HFF-Myc (cell line): ENCODE measurements around the gene BOLA2B.

Source experiments
- DNase-seq: peaks from one replicate; pipeline ENCODE4 v3.0.0-alpha.2; 2011; ENCODE audit warnings: low read depth; ENCODE audit errors: extremely low read depth
- H3K4me3 ChIP-seq: replicated peaks from 2 replicates; pipeline ENCODE4 v1.5.1; 2011; ENCODE audit warnings: low read depth, mild to moderate bottlenecking, control low read depth, low read length
- TF ChIP-seq, protein P1 (sequence below): IDR thresholded peaks from 2 replicates; pipeline ENCODE4 v1.5.1; 2012; ENCODE audit warnings: mild to moderate bottlenecking, low read depth, low read length, control low read depth; ENCODE audit errors: missing control alignments

Gene BOLA2B

DNA sequence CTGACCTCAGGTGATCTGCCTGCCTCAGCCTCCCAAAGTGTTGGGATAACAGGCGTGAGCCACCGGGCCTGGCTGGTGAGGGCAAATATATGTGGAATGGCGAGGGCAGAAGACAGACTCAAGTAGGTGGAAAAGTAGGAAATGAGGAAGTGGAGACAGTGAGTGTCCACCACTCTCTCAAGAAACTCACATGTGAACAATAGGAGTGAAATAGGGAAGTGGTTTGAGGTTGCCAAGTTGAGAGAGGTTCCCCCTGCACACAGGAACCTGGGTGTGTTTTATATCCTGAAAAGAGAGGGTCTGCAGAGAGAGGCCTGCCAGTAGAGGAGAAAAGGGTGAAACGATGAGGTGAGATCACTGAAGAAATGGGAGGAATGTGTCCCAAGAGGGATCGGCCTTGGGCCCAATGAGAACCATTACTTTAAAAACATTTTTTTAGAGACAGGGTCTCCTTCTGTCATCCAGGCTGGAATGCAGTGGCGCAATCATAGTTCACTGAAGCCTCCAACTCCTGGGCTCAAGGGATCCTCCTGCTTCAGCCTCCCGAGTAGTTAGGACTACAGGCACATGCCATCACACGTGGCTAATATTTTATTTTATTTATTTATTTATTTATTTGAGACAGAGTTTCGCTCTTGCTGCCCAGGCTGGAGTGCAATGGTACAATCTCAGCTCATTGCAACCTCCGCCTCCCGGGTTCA, 27.1 kb downstream of the BOLA2B start:
- no peak for DNase-seq
- TF ChIP-seq, protein P1, sequence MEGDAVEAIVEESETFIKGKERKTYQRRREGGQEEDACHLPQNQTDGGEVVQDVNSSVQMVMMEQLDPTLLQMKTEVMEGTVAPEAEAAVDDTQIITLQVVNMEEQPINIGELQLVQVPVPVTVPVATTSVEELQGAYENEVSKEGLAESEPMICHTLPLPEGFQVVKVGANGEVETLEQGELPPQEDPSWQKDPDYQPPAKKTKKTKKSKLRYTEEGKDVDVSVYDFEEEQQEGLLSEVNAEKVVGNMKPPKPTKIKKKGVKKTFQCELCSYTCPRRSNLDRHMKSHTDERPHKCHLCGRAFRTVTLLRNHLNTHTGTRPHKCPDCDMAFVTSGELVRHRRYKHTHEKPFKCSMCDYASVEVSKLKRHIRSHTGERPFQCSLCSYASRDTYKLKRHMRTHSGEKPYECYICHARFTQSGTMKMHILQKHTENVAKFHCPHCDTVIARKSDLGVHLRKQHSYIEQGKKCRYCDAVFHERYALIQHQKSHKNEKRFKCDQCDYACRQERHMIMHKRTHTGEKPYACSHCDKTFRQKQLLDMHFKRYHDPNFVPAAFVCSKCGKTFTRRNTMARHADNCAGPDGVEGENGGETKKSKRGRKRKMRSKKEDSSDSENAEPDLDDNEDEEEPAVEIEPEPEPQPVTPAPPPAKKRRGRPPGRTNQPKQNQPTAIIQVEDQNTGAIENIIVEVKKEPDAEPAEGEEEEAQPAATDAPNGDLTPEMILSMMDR: no peak
- no peak overlapping the region for H3K4me3 ChIP-seq

DNA sequence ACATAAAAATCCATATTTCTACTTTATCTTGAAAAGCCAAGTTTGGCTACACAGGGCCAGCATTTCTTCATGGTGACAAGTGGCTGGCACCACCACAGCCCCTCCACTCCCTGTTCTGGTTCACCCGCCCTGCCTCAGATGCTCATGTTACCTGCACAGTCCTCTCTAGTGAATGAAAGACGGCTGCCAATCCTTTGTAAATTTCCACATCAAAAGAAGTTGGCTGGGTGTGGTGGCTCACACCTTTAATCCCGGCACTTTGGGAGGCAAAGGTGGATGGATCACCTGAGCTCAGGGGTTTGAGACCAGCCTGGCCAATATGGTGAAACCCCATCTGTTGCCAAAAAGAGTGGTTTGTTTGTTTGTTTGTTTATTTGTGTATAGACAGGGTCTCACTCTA, 29.9 kb downstream of the BOLA2B start:
- H3K4me3 ChIP-seq: no peak overlapping the region
- TF ChIP-seq, protein P1: no peak
- DNase-seq: no peak

DNA sequence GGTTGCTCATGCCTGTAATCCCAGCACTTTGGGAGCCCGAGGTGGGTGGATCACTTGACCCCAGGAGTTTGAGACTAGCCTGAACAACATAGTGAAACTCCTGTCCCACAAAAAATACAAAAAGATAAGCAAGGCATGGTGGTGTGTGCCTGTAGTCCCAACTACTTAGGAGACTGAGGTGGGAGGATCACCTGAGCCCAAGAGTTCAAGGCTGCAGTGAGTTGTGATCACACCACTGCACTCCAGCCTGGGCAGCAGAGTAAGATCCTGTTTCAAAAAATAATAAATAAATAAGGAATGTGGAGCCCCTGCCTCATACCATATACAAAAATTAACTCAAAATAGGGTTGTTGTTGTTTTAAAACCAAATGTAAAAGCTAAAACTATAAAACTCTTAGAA, 36.3 kb downstream of the BOLA2B start:
- no peak overlapping the region for H3K4me3 ChIP-seq
- TF ChIP-seq, protein P1: no peak
- no peak for DNase-seq

DNA sequence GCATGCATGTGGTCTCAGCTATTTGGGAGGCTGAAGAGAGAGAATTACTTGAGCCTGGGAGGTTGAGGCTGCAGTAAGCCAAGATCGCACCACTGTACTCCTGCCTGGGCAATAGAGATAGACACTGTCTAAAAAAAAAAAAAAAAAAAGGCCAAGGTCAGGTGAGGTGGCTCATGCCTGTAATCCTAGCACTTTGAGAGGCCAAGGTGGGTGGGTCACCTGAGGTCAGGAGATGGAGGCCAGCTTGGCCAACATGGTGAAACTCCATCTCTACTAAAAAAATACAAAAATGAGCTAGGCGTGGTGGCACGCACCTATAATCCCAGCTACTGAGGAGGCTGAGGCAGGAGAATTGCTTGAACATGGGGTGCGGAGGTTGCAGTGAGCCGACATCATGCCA, 38.3 kb downstream of the BOLA2B start:
- DNase-seq: no peak
- TF ChIP-seq, protein P1: no peak
- no peak overlapping the region for H3K4me3 ChIP-seq

DNA sequence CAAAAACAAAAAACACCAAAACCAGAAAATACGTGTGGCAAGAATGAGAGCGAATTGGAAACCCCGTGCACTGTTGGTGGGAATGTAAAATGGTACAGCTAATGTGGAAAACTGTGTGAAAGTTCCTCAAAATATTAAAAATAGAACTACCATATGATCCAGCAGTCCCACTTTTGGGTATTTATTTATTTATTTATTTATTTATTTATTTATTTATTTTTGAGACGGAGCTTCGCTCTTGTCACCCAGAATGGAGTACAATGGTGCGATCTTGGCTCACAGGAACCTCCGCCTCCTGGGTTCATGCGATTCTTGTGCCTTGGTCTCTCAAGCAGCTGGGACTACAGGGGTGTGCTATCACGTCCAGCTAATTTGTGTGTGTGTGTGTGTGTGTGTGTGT, 40.9 kb downstream of the BOLA2B start:
- H3K4me3 ChIP-seq: no peak overlapping the region
- TF ChIP-seq, protein P1: no peak
- no peak for DNase-seq

DNA sequence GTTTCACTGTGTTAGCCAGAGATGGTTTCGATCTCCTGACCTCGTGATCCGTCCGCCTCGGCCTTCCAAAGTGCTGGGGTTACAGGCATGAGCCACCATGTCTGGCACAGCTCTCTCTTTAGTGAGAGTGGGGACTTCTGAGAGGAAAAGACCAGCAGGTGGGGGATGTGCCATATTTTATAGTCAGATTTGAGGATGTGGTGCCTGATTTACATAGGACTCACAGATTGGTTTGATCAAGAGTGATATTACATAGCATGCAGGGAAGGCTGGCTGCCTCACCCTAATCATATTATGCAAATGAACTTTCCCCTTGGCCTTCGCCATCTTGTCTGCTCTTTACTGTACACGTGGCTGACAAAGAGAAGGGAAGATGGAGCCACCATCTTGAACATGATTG, 42.4 kb downstream of the BOLA2B start:
- DNase-seq: no peak
- no peak overlapping the region for H3K4me3 ChIP-seq
- TF ChIP-seq, protein P1: no peak
